ENCODE data around the gene EFCAB8.

EFCAB8 gene

DNA sequence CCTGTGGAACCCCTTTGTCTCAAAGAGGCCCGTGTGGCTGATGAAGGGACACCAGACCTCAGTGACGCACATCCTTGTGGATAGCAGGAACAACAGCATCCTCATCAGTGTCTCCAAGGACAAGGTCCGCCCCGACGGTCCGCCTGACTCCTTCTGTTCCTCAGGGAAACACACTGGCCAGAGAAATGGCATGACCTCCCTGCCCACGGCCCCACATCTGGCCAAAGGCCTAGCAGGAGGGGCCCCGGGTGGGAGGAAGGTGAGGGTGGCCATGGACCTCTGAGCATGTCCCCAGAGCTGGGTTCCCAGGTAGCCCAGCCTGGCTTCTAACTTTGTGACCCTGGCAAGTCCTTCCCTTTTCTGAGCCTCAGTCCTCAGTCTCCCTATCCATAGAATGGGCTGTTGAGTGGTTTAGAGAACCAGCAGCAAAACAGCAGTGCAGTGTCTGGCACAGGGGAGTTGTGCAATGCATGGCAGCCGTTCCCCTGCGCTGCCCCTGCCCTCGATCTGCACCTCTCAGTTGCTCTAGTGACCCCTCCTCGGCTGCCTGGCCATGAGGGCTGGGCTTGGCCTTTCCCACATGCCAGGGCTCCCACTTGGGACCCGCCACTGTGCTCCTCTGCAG is 48.3 kb downstream of the EFCAB8 start:
- TF ChIP-seq CTCF (IDR thresholded peaks at IDR 0.05; ENCODE audit: low read depth, low read length, missing control alignments): no peak
- H3K4me3 ChIP-seq (replicated peaks; ENCODE audit: low read depth, low read length): no peak overlapping the region
- DNase-seq (ENCODE audit: extremely low read depth, low read depth): no peak

DNA sequence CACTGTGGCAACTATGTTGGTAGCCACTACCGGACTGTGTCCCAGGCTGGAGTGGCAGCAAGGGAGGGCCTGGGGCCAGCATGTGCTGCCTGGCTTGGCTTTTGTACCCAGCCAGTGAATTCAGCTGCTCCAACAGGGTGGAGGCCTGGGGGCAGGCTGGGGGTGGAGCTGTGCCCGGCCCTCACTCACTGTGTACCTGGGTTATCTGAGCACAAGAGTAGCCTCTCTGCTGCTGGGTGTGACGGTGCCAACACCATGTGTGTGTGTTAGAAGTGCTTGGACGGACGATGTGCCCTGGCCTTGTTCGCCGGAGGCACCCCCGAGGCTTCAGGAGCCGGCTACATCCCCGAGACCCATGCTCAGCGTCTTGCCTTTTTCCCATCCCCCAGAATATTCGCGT is 49.2 kb downstream of the EFCAB8 start:
- TF ChIP-seq CTCF (IDR thresholded peaks at IDR 0.05; ENCODE audit: low read depth, low read length, missing control alignments): no peak
- no peak for DNase-seq (ENCODE audit: extremely low read depth, low read depth)
- H3K4me3 ChIP-seq (replicated peaks; ENCODE audit: low read depth, low read length): no peak overlapping the region

- DNase-seq (ENCODE audit: extremely low read depth, low read depth): no peak
- no peak overlapping the region for H3K4me3 ChIP-seq (replicated peaks; ENCODE audit: low read depth, low read length)
- TF ChIP-seq CTCF (IDR thresholded peaks at IDR 0.05; ENCODE audit: low read depth, low read length, missing control alignments): no peak
Observed at GRCh38 chr20:32908334-32909292, 49.9 kb downstream of the EFCAB8 start.

GRCh38 chr20:32909451-32909850 is 50.7 kb downstream of the EFCAB8 start:
- DNase-seq (ENCODE audit: extremely low read depth, low read depth): no peak
- TF ChIP-seq CTCF (IDR thresholded peaks at IDR 0.05; ENCODE audit: low read depth, low read length, missing control alignments): no peak
- no peak overlapping the region for H3K4me3 ChIP-seq (replicated peaks; ENCODE audit: low read depth, low read length)

DNA sequence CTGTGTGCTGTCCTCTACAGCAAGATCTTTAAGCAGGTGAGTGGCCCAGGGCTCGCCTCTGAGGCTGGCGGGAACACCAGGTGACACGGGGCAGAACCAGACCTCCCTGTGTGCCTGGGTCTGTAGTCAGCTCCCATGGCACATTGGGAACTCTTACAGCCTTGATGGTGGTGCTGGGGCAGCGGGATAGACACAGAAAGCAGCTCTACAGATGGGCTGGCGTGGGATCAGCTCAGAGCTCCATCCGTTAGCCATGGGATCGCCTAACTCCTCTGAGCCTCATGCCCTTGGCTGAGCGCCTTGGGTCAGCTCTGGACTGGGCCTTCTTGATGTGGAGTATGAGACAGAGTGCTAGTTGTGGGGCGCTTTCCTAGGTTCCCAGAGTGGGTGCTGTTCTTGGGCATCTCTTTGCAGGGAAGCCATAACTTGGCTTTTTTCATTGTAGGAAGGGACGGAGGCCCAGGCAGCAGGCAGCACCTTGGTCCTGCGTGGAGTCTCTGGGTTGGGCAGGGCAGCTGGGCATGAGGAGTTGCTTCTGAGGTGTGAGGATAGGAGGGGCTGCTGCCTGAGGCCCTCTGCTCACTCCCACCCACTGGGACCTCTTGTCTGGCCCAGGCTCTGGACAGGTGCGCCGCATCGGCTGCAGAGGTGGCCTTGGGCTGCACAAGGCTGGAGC is 51.3 kb downstream of the EFCAB8 start:
- DNase-seq (ENCODE audit: extremely low read depth, low read depth): no peak
- no peak for TF ChIP-seq CTCF (IDR thresholded peaks at IDR 0.05; ENCODE audit: low read depth, low read length, missing control alignments)
- H3K4me3 ChIP-seq (replicated peaks; ENCODE audit: low read depth, low read length): no peak overlapping the region

DNA sequence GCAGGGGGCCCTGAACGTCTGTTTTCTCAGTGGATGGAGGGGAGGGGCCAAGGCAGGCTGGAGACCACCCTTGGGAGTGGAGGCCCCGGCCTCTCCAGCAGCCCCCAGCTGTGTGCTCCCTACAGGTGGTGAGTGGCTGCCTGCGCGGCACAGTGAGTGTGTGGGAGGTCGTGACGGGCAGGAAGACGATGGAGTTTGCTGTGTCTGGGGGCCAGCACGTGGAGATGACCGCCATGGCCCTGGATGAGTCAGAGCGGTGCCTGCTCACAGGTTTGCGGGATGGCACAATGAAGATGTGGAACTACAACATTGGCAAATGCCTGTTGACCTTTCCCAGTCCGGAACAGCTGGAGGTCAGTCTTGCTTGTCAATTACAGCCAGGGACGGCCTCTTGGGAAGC is 52.6 kb downstream of the EFCAB8 start:
- no peak for DNase-seq (ENCODE audit: extremely low read depth, low read depth)
- H3K4me3 ChIP-seq (replicated peaks; ENCODE audit: low read depth, low read length): no peak overlapping the region
- TF ChIP-seq CTCF (IDR thresholded peaks at IDR 0.05; ENCODE audit: low read depth, low read length, missing control alignments): no peak

All from HFF-Myc (cell line).